H1 (cell line): Measurements from ENCODE around the gene PPM1G. TPM values are rescaled to one million over a fixed set of nuclear protein-coding genes. Genes with fewer than 3 reads are reported as not detected.

ENCODE experiments used
- CTCF ChIA-PET: fragments of 300-600 bp; sonication (Branson Sonifier 250); formaldehyde crosslinking; loops from one replicate; lab custom pipeline; 2021; ENCODE audit not compliant: partially characterized antibody; lab: Charles Lee
- POLR2A ChIA-PET: fragments of 300-600 bp; sonication (Branson Sonifier 250); formaldehyde crosslinking; loops from one replicate; lab custom pipeline; 2021; ENCODE audit warnings: inconsistent platforms; ENCODE audit not compliant: partially characterized antibody; lab: Charles Lee
- DNase-seq, 2 experiments: peaks; one replicate each; pipeline versions ENCODE4 v3.0.0 to v3.0.0-alpha.2; 2010 to 2022; ENCODE audit warnings: low spot score in 2 of 2, low read depth in 1 of 2, mixed read lengths in 1 of 2
- FAIRE-seq: peaks from 2 replicates; lab custom pipeline; 2011; peaks lifted over from hg19 to GRCh38; lab: Jason Lieb, UNC
- H2AFZ ChIP-seq: 2 replicates; pipeline ENCODE4 v1.8.1; 2012; ENCODE audit warnings: low read length, inconsistent platforms
- H2AK5ac ChIP-seq: 2 replicates; pipeline ENCODE4 v1.6.1; 2013; ENCODE audit warnings: low read depth, low read length
- H2BK120ac ChIP-seq: replicated peaks from 2 replicates; pipeline ENCODE3; 2013; ENCODE audit warnings: low read depth, low read length, inconsistent platforms
- H2BK12ac ChIP-seq: 2 replicates; pipeline ENCODE4 v1.6.1; 2013; ENCODE audit warnings: low read depth, low read length
- H2BK15ac ChIP-seq: 2 replicates; pipeline ENCODE4 v1.6.1; 2013; ENCODE audit warnings: low read length
- H2BK20ac ChIP-seq: 2 replicates; pipeline ENCODE4 v1.6.1; 2013; ENCODE audit warnings: low read length
- H2BK5ac ChIP-seq: 2 replicates; pipeline ENCODE4 v1.6.1; 2013; ENCODE audit warnings: low read depth, low read length
- H3K14ac ChIP-seq: 2 replicates; pipeline ENCODE4 v1.6.1; 2013; ENCODE audit warnings: inconsistent platforms; ENCODE audit not compliant: insufficient read length
- H3K18ac ChIP-seq: 2 replicates; pipeline ENCODE4 v1.6.1; 2013; ENCODE audit warnings: low read length; ENCODE audit errors: extremely low read depth
- H3K23ac ChIP-seq: 2 replicates; pipeline ENCODE4 v1.6.1; 2013; ENCODE audit warnings: inconsistent platforms; ENCODE audit not compliant: insufficient read length
- H3K23me2 ChIP-seq: 2 replicates; pipeline ENCODE4 v1.6.1; 2013; ENCODE audit warnings: low read depth, low read length
- H3K27ac ChIP-seq: 2 replicates; pipeline ENCODE4 v1.6.1; 2011; ENCODE audit warnings: low read depth, low read length, inconsistent platforms
- H3K27me3 ChIP-seq, 4 experiments: replicated peaks in 1 of 4; 1 replicate in 1 of 4; 2 replicates in 3 of 4; pipeline versions ENCODE4 v1.6.1 to v1.8.1; 2011 to 2013; ENCODE audit warnings: low read length in 3 of 4, mild to moderate bottlenecking in 3 of 4, inconsistent platforms in 2 of 4, mixed read lengths in 2 of 4, moderate library complexity in 1 of 4; ENCODE audit not compliant: control insufficient read depth in 3 of 4, insufficient read depth in 3 of 4; ENCODE audit errors: extremely low read depth in 1 of 4
- H3K36me3 ChIP-seq, 4 experiments: 2 replicates each; pipeline versions ENCODE4 v1.6.1 to v1.8.1; 2011 to 2013; ENCODE audit warnings: mild to moderate bottlenecking in 4 of 4, low read length in 3 of 4, moderate library complexity in 2 of 4, control low read depth in 1 of 4, inconsistent platforms in 1 of 4; ENCODE audit not compliant: insufficient read depth in 4 of 4, control insufficient read depth in 2 of 4
- H3K4ac ChIP-seq: replicated peaks from 2 replicates; pipeline ENCODE3; 2013; ENCODE audit warnings: low read length, low read depth, mixed read lengths, inconsistent platforms; ENCODE audit not compliant: insufficient read length
- H3K4me1 ChIP-seq, 4 experiments: replicated peaks in 1 of 4; 1 replicate in 1 of 4; 2 replicates in 3 of 4; pipeline versions ENCODE4 v1.6.1 to v1.8.1; 2011 to 2013; ENCODE audit warnings: low read length in 3 of 4, inconsistent platforms in 2 of 4, mixed read lengths in 1 of 4; ENCODE audit not compliant: insufficient read depth in 4 of 4, control insufficient read depth in 3 of 4
- H3K4me2 ChIP-seq, 2 experiments: 2 replicates each; pipeline versions ENCODE4 v1.6.1 to v1.8.1; 2011 to 2013; ENCODE audit warnings: low read depth in 2 of 2, low read length in 2 of 2, control low read depth in 1 of 2, inconsistent platforms in 1 of 2, mild to moderate bottlenecking in 1 of 2; ENCODE audit not compliant: insufficient read depth in 1 of 2
- H3K4me3 ChIP-seq, 4 experiments: fragments of 200-600, 300-600 bp in 1 of 4; sonication (generic), shearing (Covaris generic), sonication (Bioruptor Twin) in 1 of 4; 2 replicates each; pipeline versions ENCODE4 v1.5.1 to v1.8.1; 2011 to 2016; ENCODE audit warnings: low read length in 4 of 4, low read depth in 3 of 4, control low read depth in 2 of 4, inconsistent platforms in 2 of 4, mild to moderate bottlenecking in 2 of 4, mixed read lengths in 1 of 4, moderate library complexity in 1 of 4; ENCODE audit not compliant: insufficient read depth in 2 of 4; ENCODE audit errors: extremely low read depth in 1 of 4
- H3K56ac ChIP-seq: replicated peaks from 2 replicates; pipeline ENCODE3; 2013; ENCODE audit warnings: low read depth, mild to moderate bottlenecking, mixed read lengths, low read length, inconsistent platforms; ENCODE audit not compliant: insufficient read length
- H3K79me1 ChIP-seq: 2 replicates; pipeline ENCODE4 v1.6.1; 2013; ENCODE audit warnings: low read depth, low read length, control low read depth
- H3K79me2 ChIP-seq, 2 experiments: 2 replicates each; pipeline versions ENCODE4 v1.6.1 to v1.8.1; 2012 to 2013; ENCODE audit warnings: low read length in 2 of 2, mild to moderate bottlenecking in 2 of 2, inconsistent platforms in 1 of 2; ENCODE audit not compliant: insufficient read depth in 2 of 2, control insufficient read depth in 1 of 2
- H3K9ac ChIP-seq, 4 experiments: replicated peaks in 1 of 4; 1 replicate in 1 of 4; 2 replicates in 3 of 4; pipeline versions ENCODE4 v1.6.1 to v1.8.1; 2011 to 2013; ENCODE audit warnings: low read depth in 3 of 4, low read length in 3 of 4, control low read depth in 2 of 4, mild to moderate bottlenecking in 2 of 4, moderate library complexity in 2 of 4, inconsistent platforms in 1 of 4; ENCODE audit errors: extremely low read depth in 1 of 4
- H3K9me3 ChIP-seq, 2 experiments: 2 replicates each; pipeline versions ENCODE4 v1.6.1 to v1.8.1; 2012 to 2013; ENCODE audit warnings: mild to moderate bottlenecking in 2 of 2, moderate library complexity in 2 of 2, control low read depth in 1 of 2, inconsistent platforms in 1 of 2, low read depth in 1 of 2, low read length in 1 of 2, mixed read lengths in 1 of 2; ENCODE audit not compliant: insufficient read depth in 2 of 2
- H4K20me1 ChIP-seq, 2 experiments: replicated peaks in 1 of 2; 2 replicates each; pipeline versions ENCODE3 to v1.8.1; 2011 to 2013; ENCODE audit warnings: inconsistent platforms in 2 of 2, low read length in 2 of 2, mild to moderate bottlenecking in 1 of 2; ENCODE audit not compliant: insufficient read depth in 2 of 2, control insufficient read depth in 1 of 2
- H4K5ac ChIP-seq: 2 replicates; pipeline ENCODE4 v1.6.1; 2013; ENCODE audit warnings: low read length, low read depth, mixed read lengths, inconsistent platforms; ENCODE audit not compliant: insufficient read length
- H4K8ac ChIP-seq: 2 replicates; pipeline ENCODE4 v1.8.0; 2013; ENCODE audit warnings: mild to moderate bottlenecking, moderate library complexity, low read length, inconsistent platforms; ENCODE audit not compliant: insufficient read depth; ENCODE audit errors: extremely low read depth
- H4K91ac ChIP-seq: replicated peaks from 2 replicates; pipeline ENCODE3; 2013; ENCODE audit warnings: low read length, mixed read lengths, inconsistent platforms; ENCODE audit not compliant: insufficient read length
- HDAC6 ChIP-seq: IDR thresholded peaks from one replicate; pipeline ENCODE4 v1.7.1; 2012; ENCODE audit warnings: low read depth, mild to moderate bottlenecking, inconsistent platforms, low read length, moderate library complexity
- NRF1 ChIP-seq: IDR thresholded peaks from 2 replicates; pipeline ENCODE4 v1.6.1; 2011; ENCODE audit warnings: mild to moderate bottlenecking, low read depth, low read length, improper control_type of control experiment
- POU5F1 ChIP-seq: IDR thresholded peaks from 2 replicates; pipeline ENCODE4 v1.6.1; 2011; ENCODE audit warnings: low read depth, mild to moderate bottlenecking, low read length, moderate library complexity
- TBP ChIP-seq: IDR thresholded peaks from 2 replicates; pipeline ENCODE4 v1.6.1; 2011; ENCODE audit warnings: low read depth, low read length, improper control_type of control experiment
- WGBS, 2 experiments: shearing (Covaris generic) in 1 of 2; methylation state at CpG; one replicate each; pipeline versions ENCODE4 v1.1.6 to v1.1.7; 2013 to 2015; ENCODE audit warnings: low lambda C conversion rate in 2 of 2, mixed read lengths in 2 of 2, inconsistent platforms in 1 of 2, low coverage in 1 of 2, missing lambda C conversion rate in 1 of 2; ENCODE audit not compliant: insufficient replicate concordance in 2 of 2, insufficient coverage in 1 of 2, insufficient read length in 1 of 2; ENCODE audit errors: extremely low coverage in 1 of 2, missing lambda C conversion rate in 1 of 2; 5-methylcytosine and 5-hydroxymethylcytosine counted together
- polyA plus RNA-seq, 7 experiments: library from polyadenylated mRNA; depleted of rRNA in 3 of 7; stranded (reverse) in 5 of 7; unstranded in 2 of 7; fragments of >200 nt in 5 of 7; fragments of 200-250 nt in 2 of 7; gene quantifications; 1 replicate in 5 of 7; 2 replicates in 1 of 7; 4 replicates in 1 of 7; pipeline versions ENCODE4 v1.2.1 to v1.2.3, GENCODE V29; 2011 to 2013; ENCODE audit warnings: missing spikeins in 2 of 7, mixed read lengths in 2 of 7
- total RNA-seq: library from RNA; stranded (reverse); fragmentation: NEBNext Ultra II Directional; extraction: Animal tissue kit (Norgen Biotek cat#: 25700); gene quantifications from 2 replicates; pipeline ENCODE4 v1.2.1, GENCODE V29; 2021

Gene PPM1G
- total and polyA plus RNA-seq, 2 of the 8 experiments (the other 6 are each of a cell fraction or from before 2014, with no cell fraction given) = 73.3 to 203 TPM

DNA sequence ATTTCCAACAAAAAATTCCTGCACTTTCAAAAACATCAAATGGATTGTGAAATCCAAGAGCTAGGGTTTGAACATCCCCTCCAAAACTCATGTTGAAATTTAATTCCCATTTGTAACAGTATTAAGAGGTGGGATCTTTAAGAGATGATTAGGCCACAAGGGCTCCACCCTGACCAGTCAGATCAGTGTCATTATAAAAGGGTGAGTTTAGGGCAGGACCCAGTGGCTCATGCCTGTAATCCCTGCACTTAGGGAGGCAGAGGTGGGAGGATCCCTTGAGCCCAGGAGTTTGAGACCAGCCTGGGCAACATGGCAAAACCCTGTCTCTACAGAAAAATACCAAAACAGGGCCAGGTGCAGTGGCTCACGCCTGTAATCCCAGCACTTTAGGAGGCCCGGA, 61.8 kb downstream of the PPM1G start:
- H2AFZ ChIP-seq = no peak overlapping the region
- H3K4me2 ChIP-seq = no peak overlapping the region
- no peaks in the 10 kb centered on the region for H3K4me1 ChIP-seq
- POLR2A ChIA-PET = interaction anchor here (0.8 to 2.2 kb wide), 5 partner anchors 9 to 27 kb away, joined by 3 to 6 read pairs (median 3); partner anchors contain the start of genes GTF3C2 and MPV17
- no peak overlapping the region for H3K56ac ChIP-seq
- CTCF ChIA-PET = interaction anchor here (0.9 to 1.5 kb wide), 3 partner anchors 10 to 148 kb away, joined by 3 read pairs; partner anchors contain the start of genes FNDC4 and MPV17
- H3K14ac ChIP-seq = no peak overlapping the region
- H4K5ac ChIP-seq = no peak overlapping the region
- no peak overlapping the region for H3K23ac ChIP-seq
- H2BK120ac ChIP-seq = no peak overlapping the region
- H3K27ac ChIP-seq = no peak overlapping the region
- no peak overlapping the region for H2AK5ac ChIP-seq
- H3K18ac ChIP-seq = no peak overlapping the region
- FAIRE-seq (no peak), DNase-seq (no peak)
- H3K9ac ChIP-seq = no peak overlapping the region
- H3K36me3 ChIP-seq = peaks cover 5 to 13% (median 10%) of the 10 kb centered on the region in 4 experiments; a peak in 7 of 8 replicates
- H3K79me1 ChIP-seq = no peaks in the 10 kb centered on the region
- no peak overlapping the region for H2BK5ac ChIP-seq
- no peak overlapping the region for H2BK15ac ChIP-seq
- H3K4me3 ChIP-seq = no peak overlapping the region
- H4K8ac ChIP-seq = no peak overlapping the region
- H4K91ac ChIP-seq = no peak overlapping the region
- WGBS, 2 experiments = 100% methylated on average over 2 of the region's 2 CpGs; no CpG with 5 or more reads in 1 of the 2 experiments
- no peaks in the 10 kb centered on the region for H3K27me3 ChIP-seq
- H4K20me1 ChIP-seq = peaks cover 3 to 15% of the 10 kb centered on the region in 2 experiments
- no peak overlapping the region for H3K4ac ChIP-seq
- H2BK12ac ChIP-seq = no peak overlapping the region
- H3K23me2 ChIP-seq = no peaks in the 10 kb centered on the region
- peaks cover 12 to 87% of the 10 kb centered on the region in 2 experiments for H3K79me2 ChIP-seq
- TF ChIP-seq NRF1 (no peak), POU5F1 (no peak), HDAC6 (no peak), TBP (no peak)
- TF ChIP-seq, all 59 proteins: peak for 0
- no peaks in the 10 kb centered on the region for H3K9me3 ChIP-seq
- H2BK20ac ChIP-seq = no peak overlapping the region
